ENCODE data around the gene NHEJ1.

Gene NHEJ1

GRCh38 chr2:219112062-219112406 lies 48.6 kb downstream of the NHEJ1 start:
- Histone ChIP-seq H3K36me3 (ENCODE audit: control insufficient read depth in 5 of 5, insufficient read depth in 5 of 5, low read length in 5 of 5) (peaks cover 0 to 5% (median 0%) of the 10 kb centered on the region in 5 donors), H3K9me3 (ENCODE audit: control insufficient read depth in 5 of 5, low read length in 5 of 5) (no peaks in the 10 kb centered on the region), H3K27ac (ENCODE audit: low read depth, low read length) (no peak overlapping the region), H3K4me3 (ENCODE audit: low read depth in 1 of 5, low read length in 5 of 5) (no peak overlapping the region), H3K4me1 (ENCODE audit: control insufficient read depth in 5 of 5, insufficient read depth in 5 of 5, low read length in 5 of 5) (peaks cover 0 to 22% (median 0%) of the 10 kb centered on the region in 5 donors), H3K27me3 (ENCODE audit: control insufficient read depth in 5 of 5, insufficient read depth in 4 of 5, low read length in 5 of 5) (no peaks in the 10 kb centered on the region), H3K9ac (ENCODE audit: low read length in 5 of 5) (no peak overlapping the region)

DNA sequence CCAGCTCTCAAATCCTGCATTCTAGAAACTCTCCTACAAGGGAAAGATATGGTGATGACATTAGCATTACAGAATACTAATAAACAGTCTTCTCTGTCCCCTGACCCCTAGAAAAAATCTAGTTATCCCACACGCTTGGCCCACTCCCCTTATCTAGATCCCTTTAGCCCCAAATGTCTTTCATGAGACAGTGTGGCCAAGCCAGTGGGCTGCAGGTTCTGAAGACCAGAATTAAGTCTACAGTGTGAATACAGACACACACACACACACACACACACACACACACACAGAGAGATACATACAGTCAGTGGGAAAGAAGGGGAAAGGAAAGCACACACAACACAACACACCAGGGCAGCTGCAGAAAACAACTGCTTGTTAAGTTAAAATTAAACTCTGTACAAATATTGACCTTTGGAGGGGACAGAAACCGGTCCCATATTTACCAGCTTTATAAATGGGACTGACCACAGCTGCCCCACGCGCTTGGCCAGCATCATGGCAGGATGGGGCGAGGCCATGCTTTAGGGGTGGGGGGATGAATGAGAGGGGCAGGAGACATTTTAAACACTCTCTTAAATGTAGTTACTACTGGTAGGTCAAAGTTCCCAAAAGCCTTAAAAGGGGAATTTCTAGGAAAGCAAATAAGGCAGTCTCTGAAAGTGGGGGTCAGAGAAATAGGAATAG lies 49.1 kb downstream of the NHEJ1 start:
- Histone ChIP-seq H3K9me3 (ENCODE audit: control insufficient read depth in 5 of 5, low read length in 5 of 5) (no peaks in the 10 kb centered on the region), H3K4me1 (ENCODE audit: control insufficient read depth in 5 of 5, insufficient read depth in 5 of 5, low read length in 5 of 5) (peaks cover 0 to 22% (median 0%) of the 10 kb centered on the region in 5 donors), H3K4me3 (ENCODE audit: low read depth in 1 of 5, low read length in 5 of 5) (no peak overlapping the region), H3K27me3 (ENCODE audit: control insufficient read depth in 5 of 5, insufficient read depth in 4 of 5, low read length in 5 of 5) (no peaks in the 10 kb centered on the region), H3K9ac (ENCODE audit: low read length in 5 of 5) (no peak overlapping the region), H3K36me3 (ENCODE audit: control insufficient read depth in 5 of 5, insufficient read depth in 5 of 5, low read length in 5 of 5) (peaks cover 0 to 8% (median 0%) of the 10 kb centered on the region in 5 donors), H3K27ac (ENCODE audit: low read depth, low read length) (no peak overlapping the region)

DNA sequence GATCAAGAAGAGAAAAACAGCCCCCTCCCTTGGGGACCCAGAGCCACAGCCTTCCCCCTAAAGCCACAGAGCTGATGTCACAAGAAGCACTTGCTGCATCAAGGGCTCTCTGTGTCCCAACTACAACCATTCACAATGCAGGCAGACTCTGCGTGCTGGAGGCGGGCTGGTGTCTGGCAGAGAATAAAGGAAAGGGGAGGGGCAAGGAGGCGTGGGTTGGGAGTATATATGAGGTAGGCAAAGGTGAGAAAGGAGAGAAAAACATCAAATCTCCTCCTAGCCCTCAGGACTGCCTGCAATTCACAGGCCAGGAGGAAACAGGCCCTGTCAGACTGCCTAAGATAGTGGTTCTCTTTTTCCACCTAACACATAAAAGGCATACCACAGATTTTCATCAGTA lies 51.1 kb downstream of the NHEJ1 start:
- H3K9ac ChIP-seq (ENCODE audit: low read length in 5 of 5) = no peak overlapping the region
- peaks cover 0 to 22% (median 0%) of the 10 kb centered on the region in 5 donors for H3K4me1 ChIP-seq (ENCODE audit: control insufficient read depth in 5 of 5, insufficient read depth in 5 of 5, low read length in 5 of 5)
- H3K9me3 ChIP-seq (ENCODE audit: control insufficient read depth in 5 of 5, low read length in 5 of 5) = no peaks in the 10 kb centered on the region
- H3K27me3 ChIP-seq (ENCODE audit: control insufficient read depth in 5 of 5, insufficient read depth in 4 of 5, low read length in 5 of 5) = no peaks in the 10 kb centered on the region
- H3K36me3 ChIP-seq (ENCODE audit: control insufficient read depth in 5 of 5, insufficient read depth in 5 of 5, low read length in 5 of 5) = peaks cover 0 to 10% (median 0%) of the 10 kb centered on the region in 5 donors
- H3K27ac ChIP-seq (ENCODE audit: low read depth, low read length) = no peak overlapping the region
- no peak overlapping the region for H3K4me3 ChIP-seq (ENCODE audit: low read depth in 1 of 5, low read length in 5 of 5)

GRCh38 chr2:219107758-219108157 lies 52.9 kb downstream of the NHEJ1 start:
- Histone ChIP-seq H3K4me1 (ENCODE audit: control insufficient read depth in 5 of 5, insufficient read depth in 5 of 5, low read length in 5 of 5) (peaks cover 0 to 22% (median 0%) of the 10 kb centered on the region in 5 donors), H3K9me3 (ENCODE audit: control insufficient read depth in 5 of 5, low read length in 5 of 5) (no peaks in the 10 kb centered on the region), H3K36me3 (ENCODE audit: control insufficient read depth in 5 of 5, insufficient read depth in 5 of 5, low read length in 5 of 5) (peaks cover 0 to 7% (median 0%) of the 10 kb centered on the region in 5 donors), H3K27ac (ENCODE audit: low read depth, low read length) (no peak overlapping the region), H3K4me3 (ENCODE audit: low read depth in 1 of 5, low read length in 5 of 5) (no peak overlapping the region), H3K9ac (ENCODE audit: low read length in 5 of 5) (no peak overlapping the region), H3K27me3 (ENCODE audit: control insufficient read depth in 5 of 5, insufficient read depth in 4 of 5, low read length in 5 of 5) (no peaks in the 10 kb centered on the region)

GRCh38 chr2:219106251-219106650 lies 54.4 kb downstream of the NHEJ1 start:
- Histone ChIP-seq H3K9ac (ENCODE audit: low read length in 5 of 5) (no peak overlapping the region), H3K4me1 (ENCODE audit: control insufficient read depth in 5 of 5, insufficient read depth in 5 of 5, low read length in 5 of 5) (peaks cover 0 to 22% (median 0%) of the 10 kb centered on the region in 5 donors), H3K36me3 (ENCODE audit: control insufficient read depth in 5 of 5, insufficient read depth in 5 of 5, low read length in 5 of 5) (peaks cover 0 to 5% (median 0%) of the 10 kb centered on the region in 5 donors), H3K27me3 (ENCODE audit: control insufficient read depth in 5 of 5, insufficient read depth in 4 of 5, low read length in 5 of 5) (no peaks in the 10 kb centered on the region), H3K4me3 (ENCODE audit: low read depth in 1 of 5, low read length in 5 of 5) (no peak overlapping the region), H3K27ac (ENCODE audit: low read depth, low read length) (no peak overlapping the region), H3K9me3 (ENCODE audit: control insufficient read depth in 5 of 5, low read length in 5 of 5) (no peaks in the 10 kb centered on the region)

DNA sequence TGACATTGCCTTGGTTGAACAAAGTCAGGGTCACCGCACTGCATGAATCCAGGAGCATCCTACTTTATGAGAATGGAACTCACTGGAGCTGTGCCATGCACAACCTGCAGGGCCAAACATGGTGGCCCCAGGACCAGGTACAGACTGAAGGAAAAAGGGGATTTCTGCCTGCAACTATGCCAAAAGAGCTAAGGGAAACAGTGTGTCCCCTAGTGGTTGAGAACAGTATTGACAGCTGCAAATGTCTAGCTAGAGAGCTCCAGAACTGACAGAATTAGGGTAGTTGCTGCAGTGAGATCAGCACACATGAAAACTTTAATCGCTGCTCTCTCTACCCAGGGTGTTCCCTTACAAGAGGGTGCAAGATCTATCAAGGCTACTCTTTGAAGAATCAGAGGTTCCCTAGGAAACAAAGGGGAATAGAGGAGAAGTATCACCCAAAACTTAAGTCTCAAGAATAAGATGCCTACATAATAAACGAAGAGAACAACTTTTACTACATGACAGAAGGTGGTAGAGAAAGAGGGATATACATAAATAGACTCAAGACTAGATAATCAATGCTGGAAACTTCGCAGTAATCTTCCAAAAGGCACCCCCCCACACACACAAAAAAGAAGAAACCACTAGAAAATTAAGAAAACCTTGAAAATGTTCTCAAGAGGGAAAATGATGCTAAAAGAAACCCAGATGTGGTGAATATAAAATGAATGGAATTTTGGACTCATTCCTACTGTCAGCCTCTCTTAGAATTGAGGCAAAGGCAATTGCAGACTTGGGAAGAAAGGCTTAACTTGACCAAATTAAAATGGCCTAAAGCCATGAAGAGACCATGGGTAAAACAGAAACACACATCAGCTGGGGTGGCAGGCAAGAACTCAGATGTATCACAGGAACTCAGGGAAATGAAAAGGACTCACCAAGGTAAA lies 56.2 kb downstream of the NHEJ1 start:
- Histone ChIP-seq H3K36me3 (ENCODE audit: control insufficient read depth in 5 of 5, insufficient read depth in 5 of 5, low read length in 5 of 5) (peaks cover 0 to 5% (median 0%) of the 10 kb centered on the region in 5 donors), H3K4me1 (ENCODE audit: control insufficient read depth in 5 of 5, insufficient read depth in 5 of 5, low read length in 5 of 5) (peaks cover 0 to 16% (median 0%) of the 10 kb centered on the region in 5 donors), H3K27me3 (ENCODE audit: control insufficient read depth in 5 of 5, insufficient read depth in 4 of 5, low read length in 5 of 5) (no peaks in the 10 kb centered on the region), H3K9me3 (ENCODE audit: control insufficient read depth in 5 of 5, low read length in 5 of 5) (no peaks in the 10 kb centered on the region), H3K27ac (ENCODE audit: low read depth, low read length) (no peak overlapping the region), H3K9ac (ENCODE audit: low read length in 5 of 5) (no peak overlapping the region), H3K4me3 (ENCODE audit: low read depth in 1 of 5, low read length in 5 of 5) (no peak overlapping the region)

- no peak overlapping the region for H3K4me3 ChIP-seq (ENCODE audit: low read depth in 1 of 5, low read length in 5 of 5)
- H3K36me3 ChIP-seq (ENCODE audit: control insufficient read depth in 5 of 5, insufficient read depth in 5 of 5, low read length in 5 of 5) = peaks cover 0 to 5% (median 0%) of the 10 kb centered on the region in 5 donors
- peaks cover 0 to 4% (median 0%) of the 10 kb centered on the region in 5 donors for H3K4me1 ChIP-seq (ENCODE audit: control insufficient read depth in 5 of 5, insufficient read depth in 5 of 5, low read length in 5 of 5)
- H3K9ac ChIP-seq (ENCODE audit: low read length in 5 of 5) = no peak overlapping the region
- H3K27me3 ChIP-seq (ENCODE audit: control insufficient read depth in 5 of 5, insufficient read depth in 4 of 5, low read length in 5 of 5) = no peaks in the 10 kb centered on the region
- no peaks in the 10 kb centered on the region for H3K9me3 ChIP-seq (ENCODE audit: control insufficient read depth in 5 of 5, low read length in 5 of 5)
- H3K27ac ChIP-seq (ENCODE audit: low read depth, low read length) = no peak overlapping the region
Observed at GRCh38 chr2:219099329-219099728, 61.3 kb downstream of the NHEJ1 start.

- H3K27ac ChIP-seq (ENCODE audit: low read depth, low read length) = no peak overlapping the region
- H3K4me3 ChIP-seq (ENCODE audit: low read depth in 1 of 5, low read length in 5 of 5) = no peak overlapping the region
- H3K36me3 ChIP-seq (ENCODE audit: control insufficient read depth in 5 of 5, insufficient read depth in 5 of 5, low read length in 5 of 5) = peaks cover 0 to 5% (median 0%) of the 10 kb centered on the region in 5 donors
- peaks cover 0 to 5% (median 0%) of the 10 kb centered on the region in 5 donors for H3K4me1 ChIP-seq (ENCODE audit: control insufficient read depth in 5 of 5, insufficient read depth in 5 of 5, low read length in 5 of 5)
- H3K9me3 ChIP-seq (ENCODE audit: control insufficient read depth in 5 of 5, low read length in 5 of 5) = no peaks in the 10 kb centered on the region
- no peak overlapping the region for H3K9ac ChIP-seq (ENCODE audit: low read length in 5 of 5)
- H3K27me3 ChIP-seq (ENCODE audit: control insufficient read depth in 5 of 5, insufficient read depth in 4 of 5, low read length in 5 of 5) = no peaks in the 10 kb centered on the region
Observed at GRCh38 chr2:219095406-219095935, 65.1 kb downstream of the NHEJ1 start.

GRCh38 chr2:219094171-219094570 lies 66.4 kb downstream of the NHEJ1 start:
- H3K4me1 ChIP-seq (ENCODE audit: control insufficient read depth in 5 of 5, insufficient read depth in 5 of 5, low read length in 5 of 5) = peaks cover 0 to 5% (median 0%) of the 10 kb centered on the region in 5 donors
- H3K9ac ChIP-seq (ENCODE audit: low read length in 5 of 5) = no peak overlapping the region
- no peaks in the 10 kb centered on the region for H3K9me3 ChIP-seq (ENCODE audit: control insufficient read depth in 5 of 5, low read length in 5 of 5)
- H3K27me3 ChIP-seq (ENCODE audit: control insufficient read depth in 5 of 5, insufficient read depth in 4 of 5, low read length in 5 of 5) = no peaks in the 10 kb centered on the region
- no peak overlapping the region for H3K4me3 ChIP-seq (ENCODE audit: low read depth in 1 of 5, low read length in 5 of 5)
- no peak overlapping the region for H3K27ac ChIP-seq (ENCODE audit: low read depth, low read length)
- peaks cover 0 to 5% (median 0%) of the 10 kb centered on the region in 5 donors for H3K36me3 ChIP-seq (ENCODE audit: control insufficient read depth in 5 of 5, insufficient read depth in 5 of 5, low read length in 5 of 5)
